Stimulated activated CD4-positive, alpha-beta T cell treated with anti-CD3 and anti-CD28 coated beads, Interleukin-4, amount 100 ng/mL, for 48 hours (primary cell): ENCODE measurements around the gene CMTM2.
A peak's percentile ranks its signal among the peaks of the same experiment; 100 is the strongest.
"Not testable (repeated sequence)": the region's sequence is repeated elsewhere in the genome, so short reads cannot be mapped to it uniquely, and the experiment has no call there.

Source experiments
- DNase-seq, 2 donors: peaks; one replicate each; pipeline ENCODE4 v3.0.0-alpha.2; 2020; ENCODE audit warnings: low read depth in 2 of 2

The CMTM2 gene

DNA sequence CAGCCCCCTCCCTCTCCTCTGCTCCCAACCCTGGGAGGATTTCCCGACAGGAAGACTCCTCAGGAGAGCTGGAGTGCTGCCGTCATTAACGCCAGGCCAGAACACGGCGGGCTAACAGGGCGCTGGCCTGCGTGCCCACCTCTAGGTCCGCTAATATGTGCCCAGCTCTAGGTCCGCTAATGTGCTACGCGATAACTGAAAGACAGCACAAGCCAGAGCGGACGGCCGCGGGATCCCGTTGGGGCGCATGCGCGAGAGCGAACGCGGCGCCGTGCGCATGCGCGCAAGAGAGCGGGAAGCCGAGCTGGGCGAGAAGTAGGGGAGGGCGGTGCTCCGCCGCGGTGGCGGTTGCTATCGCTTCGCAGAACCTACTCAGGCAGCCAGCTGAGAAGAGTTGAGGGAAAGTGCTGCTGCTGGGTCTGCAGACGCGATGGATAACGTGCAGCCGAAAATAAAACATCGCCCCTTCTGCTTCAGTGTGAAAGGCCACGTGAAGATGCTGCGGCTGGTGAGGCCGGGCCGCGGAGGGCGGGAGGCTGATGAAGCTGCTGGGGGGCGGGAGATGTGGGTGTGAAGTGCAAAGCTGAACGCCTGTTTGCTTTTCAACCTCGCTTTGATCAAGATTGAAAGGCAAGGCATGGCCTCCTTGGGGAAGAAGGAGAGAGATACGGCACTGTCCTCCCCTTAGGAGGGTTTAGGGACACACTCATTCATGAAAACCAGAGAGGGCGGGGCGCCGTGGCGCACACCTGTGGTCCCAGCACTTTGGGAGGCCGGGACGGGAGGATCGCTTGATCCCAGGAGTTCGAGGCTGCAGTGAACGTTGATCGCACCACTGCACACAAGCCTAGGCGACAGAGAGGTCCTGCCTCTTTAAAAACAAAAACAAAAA lies 26.7 kb upstream of the CMTM2 start, which contains the start of gene CKLF:
Gene CKLF, plus strand, starts transcription at position 291 of the 892 bp plus-strand sequence. Its CDS starts 140 bp downstream, at position 431.
- DNase-seq: peak; percentile 82 to 83

- no peak for DNase-seq
Observed at GRCh38 chr16:66553223-66553622, 26.0 kb upstream of the CMTM2 start.

DNA sequence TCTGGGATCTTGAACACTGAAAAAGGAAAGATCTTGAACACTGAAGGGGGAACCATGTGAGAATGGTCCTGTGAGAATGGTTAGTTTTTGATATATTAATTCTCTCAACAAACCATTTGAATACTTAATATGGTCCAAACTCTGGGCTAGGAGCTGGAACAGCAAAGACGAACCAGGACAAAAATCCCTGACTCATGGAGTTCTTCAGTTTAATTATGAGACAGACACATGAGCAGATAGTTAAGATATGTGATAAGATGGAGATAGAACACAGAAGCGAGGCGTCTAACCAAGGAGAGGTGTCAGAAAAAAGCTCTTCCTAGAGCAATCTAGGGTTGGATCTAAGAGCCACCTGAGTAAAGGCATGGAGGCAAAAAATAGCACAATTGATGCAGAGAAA lies 25.2 kb upstream of the CMTM2 start:
- no peak for DNase-seq

DNA sequence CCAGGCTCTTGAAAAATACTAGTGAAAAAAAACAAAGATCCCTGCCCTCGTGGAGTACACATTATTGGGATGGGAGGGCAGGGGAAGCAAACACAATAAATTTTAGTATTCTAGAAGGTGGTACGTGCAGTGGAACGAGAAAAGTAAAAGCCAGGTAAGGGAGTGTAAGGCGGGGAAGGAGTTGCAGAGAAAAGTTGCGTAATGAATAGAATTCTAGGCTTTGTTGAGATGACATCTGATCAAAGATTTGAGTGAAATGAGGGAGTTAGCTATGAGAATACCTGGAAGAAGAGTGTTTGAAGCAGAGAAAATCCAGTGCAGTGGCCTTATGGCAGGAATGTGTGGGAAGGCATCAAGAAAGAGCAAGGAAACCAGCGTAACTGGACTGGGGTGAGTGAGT lies 24.8 kb upstream of the CMTM2 start:
- DNase-seq: no peak

DNA sequence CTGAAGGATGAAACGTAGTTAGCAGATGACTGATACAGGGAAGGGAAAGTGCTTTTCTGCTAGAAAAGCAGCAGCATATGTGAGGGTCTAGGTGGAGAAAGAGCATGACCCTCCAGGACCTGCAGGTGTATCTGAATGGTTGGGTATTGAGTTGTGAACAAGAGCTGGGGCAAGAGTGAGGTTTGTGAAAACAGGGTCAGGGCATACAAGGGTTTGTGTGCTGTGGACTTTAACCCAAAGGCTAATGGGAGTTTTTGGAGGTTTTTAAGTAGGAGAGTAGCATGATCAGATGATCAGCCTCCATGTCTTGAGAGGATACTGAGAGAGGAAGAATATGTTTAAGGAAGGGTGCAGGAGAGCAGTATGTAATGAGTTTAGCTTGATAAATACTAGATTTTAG lies 19.2 kb upstream of the CMTM2 start:
- DNase-seq: no peak

- no peak for DNase-seq
Observed at GRCh38 chr16:66561381-66562080, 17.7 kb upstream of the CMTM2 start.

- DNase-seq: no peak
Observed at GRCh38 chr16:66562409-66562808, 16.9 kb upstream of the CMTM2 start.

- no peak for DNase-seq
Observed at GRCh38 chr16:66562986-66563385, 16.3 kb upstream of the CMTM2 start.

- no peak for DNase-seq
Observed at GRCh38 chr16:66563574-66564334, 15.5 kb upstream of the CMTM2 start.

DNA sequence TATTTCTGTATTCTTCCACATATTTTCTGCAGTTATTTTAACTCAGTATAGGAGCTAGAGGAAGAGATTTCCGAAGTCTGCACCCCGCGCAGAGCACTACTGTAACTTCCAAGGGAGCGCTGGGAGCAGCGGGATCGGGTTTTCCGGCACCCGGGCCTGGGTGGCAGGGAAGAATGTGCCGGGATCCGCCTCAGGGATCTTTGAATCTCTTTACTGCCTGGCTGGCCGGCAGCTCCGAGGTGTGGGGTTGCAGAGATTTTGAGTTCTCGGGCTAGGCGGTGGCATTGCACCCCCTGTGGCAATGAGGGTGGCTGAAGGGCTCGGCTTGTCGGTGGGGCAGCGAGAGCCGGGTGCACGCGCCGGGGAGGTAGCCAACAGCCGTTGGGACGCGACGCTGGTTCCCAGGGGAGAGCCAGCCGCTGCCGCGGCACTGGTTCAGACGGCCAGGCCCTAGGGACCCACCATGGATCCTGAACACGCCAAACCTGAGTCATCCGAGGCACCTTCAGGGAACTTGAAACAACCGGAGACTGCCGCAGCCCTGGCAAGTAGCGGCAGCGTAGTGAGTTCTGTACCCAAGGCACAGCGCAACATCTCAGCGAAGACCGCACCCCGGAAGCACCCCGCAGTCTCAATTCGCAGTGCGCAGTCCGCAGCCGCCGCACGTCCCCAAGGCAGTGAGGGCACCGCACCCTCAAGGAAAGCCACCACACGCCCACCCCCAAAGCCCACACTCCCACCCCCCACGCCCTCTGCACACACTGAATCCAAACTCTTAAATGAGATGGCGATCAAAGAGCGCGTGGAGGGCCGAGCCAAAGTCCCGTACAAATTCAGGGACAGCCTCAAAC lies 13.0 kb upstream of the CMTM2 start, which contains the start of gene CMTM1:
Gene CMTM1, plus strand, starts transcription at position 389 of the 851 bp plus-strand sequence. Its CDS starts 75 bp downstream, at position 464.
- DNase-seq: no peak

GRCh38 chr16:66567270-66567669 lies 12.0 kb upstream of the CMTM2 start:
- not testable (repeated sequence) for DNase-seq

DNA sequence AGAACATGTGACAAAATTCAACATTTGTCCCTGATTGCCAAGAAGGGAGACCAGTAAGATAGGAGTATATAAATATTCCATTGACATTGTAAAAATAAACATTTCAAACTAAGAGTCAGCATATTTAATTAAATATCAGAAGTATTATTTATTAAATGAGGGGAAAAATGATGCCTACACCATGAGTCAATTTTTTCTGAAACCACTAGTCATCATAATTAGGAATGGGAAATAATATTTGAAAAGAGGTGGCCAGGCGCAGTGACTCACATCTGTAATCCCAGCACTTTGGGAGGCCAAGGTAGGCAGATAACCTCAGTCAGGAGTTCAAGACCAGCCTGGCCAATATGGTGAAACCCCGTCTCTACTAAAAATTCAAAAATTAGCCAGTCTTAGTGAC lies 10.9 kb upstream of the CMTM2 start:
- no peak for DNase-seq

- no peak for DNase-seq
Observed at GRCh38 chr16:66569131-66569530, 10.1 kb upstream of the CMTM2 start.

DNA sequence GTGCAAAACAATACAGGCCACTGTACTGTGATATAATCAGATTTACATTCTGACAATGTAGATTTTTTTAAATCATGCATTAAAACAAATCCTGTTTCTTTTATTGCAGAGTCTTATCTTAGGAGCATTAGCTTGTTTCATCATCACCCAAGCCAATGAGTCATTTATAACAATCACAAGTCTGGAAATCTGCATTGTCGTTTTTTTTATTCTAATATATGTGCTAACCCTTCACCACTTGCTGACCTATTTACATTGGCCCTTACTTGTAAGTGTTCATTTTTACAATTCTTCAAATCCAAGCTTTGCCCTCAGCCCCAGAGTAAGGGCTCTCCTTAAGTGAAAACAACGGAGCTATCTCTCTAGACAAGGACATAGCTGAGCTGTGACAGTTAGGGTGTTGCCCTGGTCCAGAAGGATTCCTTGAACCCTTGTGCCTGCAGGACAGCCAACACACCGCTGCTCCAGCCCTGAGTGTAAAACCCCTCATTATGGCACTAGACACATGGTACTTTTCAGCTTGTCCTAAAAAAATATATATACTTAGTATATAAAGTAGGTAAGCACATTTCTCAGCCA lies 9.3 kb upstream of the CMTM2 start:
- no peak for DNase-seq

DNA sequence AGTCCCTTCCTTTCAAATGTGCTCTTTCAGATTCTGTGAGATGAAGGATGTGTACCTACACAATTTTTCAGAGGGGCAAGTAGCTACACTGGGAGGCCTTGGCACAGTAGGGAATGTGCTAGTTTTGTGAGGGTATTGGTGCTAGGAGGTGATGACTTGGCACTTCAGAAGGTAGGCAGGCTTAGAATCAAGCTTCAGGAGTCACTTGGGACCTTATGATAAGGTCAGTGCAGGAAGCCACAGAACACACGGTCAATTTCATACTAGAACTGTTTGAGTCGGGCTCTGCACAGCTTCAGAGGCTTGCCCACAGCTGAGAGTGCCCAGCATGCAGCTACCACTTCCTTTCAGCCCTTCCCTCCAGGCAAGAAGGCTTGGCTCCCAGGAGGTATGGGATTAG lies 6.9 kb upstream of the CMTM2 start:
- no peak for DNase-seq

DNA sequence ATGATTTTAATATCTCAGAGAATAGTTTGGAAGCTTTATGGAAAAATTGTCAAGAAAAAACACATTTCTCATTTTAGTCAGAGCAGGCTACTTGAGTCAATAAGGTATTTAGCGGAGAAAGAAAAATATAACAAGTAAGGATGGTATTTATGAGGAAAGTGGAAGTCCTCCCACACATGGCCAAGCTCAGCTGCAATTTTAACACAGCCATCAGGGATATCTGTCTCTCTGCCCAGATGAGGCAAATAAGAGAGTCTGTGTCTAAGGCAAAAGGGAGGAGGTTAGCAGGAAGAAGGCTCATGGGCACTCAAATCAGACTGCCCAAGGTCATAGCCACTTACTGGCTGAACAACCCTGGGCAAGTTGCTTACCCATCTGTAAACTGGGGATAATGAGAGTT lies 5.2 kb upstream of the CMTM2 start:
- no peak for DNase-seq

DNA sequence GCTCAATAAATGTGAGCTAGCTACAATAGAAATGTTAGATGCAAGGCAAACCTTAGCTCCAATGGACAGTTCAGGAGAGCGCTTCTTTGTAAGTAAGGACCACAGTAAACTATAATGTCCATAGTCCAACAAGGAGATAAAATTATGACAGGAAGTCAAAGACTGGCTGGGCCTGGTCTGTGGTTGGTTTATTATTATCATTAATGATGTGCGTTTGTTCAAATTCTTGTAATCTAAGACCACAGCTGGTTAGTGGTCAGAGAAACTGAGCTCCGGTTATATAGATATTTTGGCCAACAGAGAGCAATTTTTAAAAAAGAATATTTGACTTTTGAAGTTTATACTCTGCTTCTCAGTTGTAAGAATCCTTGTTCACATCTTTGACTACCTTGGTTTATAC lies 4.7 kb upstream of the CMTM2 start:
- no peak for DNase-seq

DNA sequence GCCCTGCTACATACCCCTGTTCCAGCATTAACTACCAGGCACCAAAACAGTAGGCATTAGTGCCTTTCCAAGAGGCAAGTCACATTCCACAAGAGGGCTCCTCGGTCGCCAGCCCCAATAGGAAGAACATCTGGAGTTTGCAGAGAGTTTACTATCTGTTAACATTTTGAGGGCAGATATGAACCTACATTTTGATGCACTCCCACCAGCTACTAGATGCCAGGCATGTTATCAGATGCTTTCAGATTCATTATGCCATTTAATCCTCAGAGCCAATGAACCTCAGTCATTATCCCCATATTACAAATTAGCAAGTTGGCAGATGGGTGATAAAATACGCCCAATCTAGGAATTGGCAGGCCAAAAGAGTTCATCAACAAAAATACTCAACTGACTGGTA lies 4.2 kb upstream of the CMTM2 start:
- DNase-seq: no peak

- no peak for DNase-seq
Observed at GRCh38 chr16:66576296-66576695, 3.0 kb upstream of the CMTM2 start.

- DNase-seq: no peak
Observed at GRCh38 chr16:66580605-66581209, 1.4 kb downstream of the CMTM2 start.
